HCT116 (cell line): ENCODE measurements around the gene GARIN5A. TPM values are rescaled to one million over a fixed set of nuclear protein-coding genes. Genes with fewer than 3 reads are reported as not detected.

ENCODE experiments used
- ATAC-seq: fragments of 200-7000 bp; cut with Tn5 transposase; 2 replicates; pipeline ENCODE4 v1.9.1; 2020; ENCODE audit warnings: mild to moderate bottlenecking, moderate library complexity
- BruUV-seq: library from RNA; stranded (reverse); fragments of 400-500 nt; replicated peaks from 2 replicates; lab custom pipeline; 2021; lab: Mats Ljungman, UMichigan
- CTCF ChIA-PET: fragments of 300-600 bp; sonication (Branson Sonifier 250); formaldehyde crosslinking; loops from one replicate; lab custom pipeline; 2021; ENCODE audit warnings: antibody characterized with exemption; lab: Charles Lee
- POLR2A ChIA-PET: fragments of 300-600, 350-600 bp; sonication (Branson Sonifier 250); formaldehyde crosslinking; loops from one replicate; lab custom pipeline; 2021; ENCODE audit warnings: antibody characterized with exemption; lab: Charles Lee
- RAD21 ChIA-PET, 2 experiments: fragments of 300-600 bp; sonication (Branson Sonifier 250); formaldehyde crosslinking; loops; one replicate each; lab custom pipeline; 2023; ENCODE audit warnings: low total read pairs in 2 of 2; ENCODE audit not compliant: uncharacterized antibody in 2 of 2, unreplicated experiment in 2 of 2, low non-redundant PET in 1 of 2; lab: Charles Lee
- DNase-seq: peaks from one replicate; pipeline ENCODE4 v3.0.0-alpha.2; 2010; ENCODE audit warnings: low read depth, low spot score
- H2AFZ ChIP-seq: fragments of 200-600 bp; shearing (Covaris generic), sonication (generic); 2 replicates; pipeline ENCODE4 v1.6.1; 2017; ENCODE audit warnings: low read depth, mixed run types, mixed read lengths, antibody characterized with exemption, low read length; ENCODE audit not compliant: poor library complexity, severe bottlenecking
- H3K27ac ChIP-seq: 2 replicates; pipeline ENCODE4 v1.5.1; 2012; ENCODE audit warnings: low read depth, low read length
- H3K27me3 ChIP-seq: fragments of 200-600 bp; sonication (generic); 2 replicates; pipeline ENCODE4 v1.6.1; 2016; ENCODE audit warnings: mixed run types, low read length, mixed read lengths; ENCODE audit not compliant: insufficient read depth
- H3K36me3 ChIP-seq, 2 experiments: fragments of 200-500 bp in 1 of 2; fragments of 200-600 bp in 1 of 2; sonication (Bioruptor generic) in 1 of 2; sonication (generic) in 1 of 2; 2 replicates each; pipeline versions ENCODE4 v1.5.1 to v1.6.1; 2014 to 2016; ENCODE audit warnings: low read length in 2 of 2, inconsistent platforms in 1 of 2, mixed read lengths in 1 of 2, mixed run types in 1 of 2; ENCODE audit not compliant: insufficient read depth in 2 of 2, control insufficient read depth in 1 of 2
- H3K4me1 ChIP-seq, 2 experiments: fragments of 200-600 bp in 1 of 2; sonication (generic) in 1 of 2; 2 replicates each; pipeline versions ENCODE4 v1.5.1 to v1.6.1; 2012 to 2017; ENCODE audit warnings: low read length in 2 of 2, inconsistent platforms in 1 of 2, mild to moderate bottlenecking in 1 of 2, mixed read lengths in 1 of 2, mixed run types in 1 of 2, moderate library complexity in 1 of 2; ENCODE audit not compliant: insufficient read depth in 2 of 2, control insufficient read depth in 1 of 2
- H3K4me2 ChIP-seq: fragments of 200-600 bp; sonication (generic); 2 replicates; pipeline ENCODE4 v1.6.1; 2017; ENCODE audit warnings: mixed run types, low read length, mixed read lengths
- H3K4me3 ChIP-seq, 2 experiments: fragments of 200-600 bp in 1 of 2; sonication (generic) in 1 of 2; replicated peaks in 1 of 2; 2 replicates each; pipeline ENCODE4 v1.5.1; 2011 to 2016; ENCODE audit warnings: low read length in 2 of 2, control low read depth in 1 of 2, low read depth in 1 of 2, mild to moderate bottlenecking in 1 of 2, mixed read lengths in 1 of 2, mixed run types in 1 of 2
- H3K79me2 ChIP-seq: fragments of 200-600 bp; sonication (generic); 2 replicates; pipeline ENCODE4 v1.6.1; 2017; ENCODE audit warnings: mild to moderate bottlenecking, mixed run types, low read length, moderate library complexity, mixed read lengths; ENCODE audit not compliant: insufficient read depth
- H3K9ac ChIP-seq: fragments of 200-600 bp; sonication (generic); 2 replicates; pipeline ENCODE4 v1.6.1; 2016; ENCODE audit warnings: low read length, mixed read lengths
- H3K9me2 ChIP-seq: fragments of 200-600 bp; sonication (generic), shearing (Covaris generic); 2 replicates; pipeline ENCODE4 v1.6.1; 2017; ENCODE audit warnings: mixed run types, mild to moderate bottlenecking, moderate library complexity; ENCODE audit not compliant: insufficient read depth
- H3K9me3 ChIP-seq, 2 experiments: fragments of 200-500 bp in 1 of 2; fragments of 200-600 bp in 1 of 2; sonication (Bioruptor generic) in 1 of 2; sonication (generic) in 1 of 2; 2 replicates each; pipeline ENCODE4 v1.6.1; 2014 to 2017; ENCODE audit warnings: low read length in 2 of 2, mixed read lengths in 2 of 2, inconsistent platforms in 1 of 2, low read depth in 1 of 2, mild to moderate bottlenecking in 1 of 2, mixed run types in 1 of 2, moderate library complexity in 1 of 2; ENCODE audit not compliant: control insufficient read depth in 1 of 2, insufficient read depth in 1 of 2
- H4K20me1 ChIP-seq: fragments of 200-600 bp; sonication (generic), shearing (Covaris generic); 2 replicates; pipeline ENCODE4 v1.6.1; 2017; ENCODE audit warnings: mixed run types, mild to moderate bottlenecking, moderate library complexity; ENCODE audit not compliant: insufficient read depth
- CEBPB ChIP-seq: IDR thresholded peaks from 2 replicates; pipeline ENCODE4 v1.6.1; 2012; ENCODE audit warnings: low read depth
- CTCF ChIP-seq, 3 experiments: fragments of 200-600 bp in 1 of 3; sonication (generic) in 1 of 3; IDR thresholded peaks in 2 of 3; conservative IDR thresholded peaks in 1 of 3; 2 replicates each; pipeline ENCODE4 v1.5.1; 2012 to 2017; ENCODE audit warnings: low read depth in 2 of 3, low read length in 2 of 3, antibody characterized with exemption in 1 of 3, borderline replicate concordance in 1 of 3, control low read depth in 1 of 3, mild to moderate bottlenecking in 1 of 3, mixed read lengths in 1 of 3, mixed run types in 1 of 3, moderate library complexity in 1 of 3; ENCODE audit not compliant: insufficient read depth in 1 of 3
- EZH2 ChIP-seq: fragments of 200-600 bp; sonication (generic); IDR thresholded peaks from 2 replicates; pipeline ENCODE4 v1.6.1; 2017; ENCODE audit warnings: antibody characterized with exemption, mixed run types
- FOSL1 ChIP-seq: IDR thresholded peaks from 2 replicates; pipeline ENCODE4 v1.6.1; 2012; ENCODE audit warnings: low read depth
- POLR2AphosphoS5 ChIP-seq: IDR thresholded peaks from 2 replicates; pipeline ENCODE4 v1.6.1; 2011; ENCODE audit warnings: mild to moderate bottlenecking, low read depth, low read length, moderate library complexity
- SIN3A ChIP-seq: IDR thresholded peaks from 2 replicates; pipeline ENCODE4 v1.6.1; 2012; ENCODE audit warnings: low read depth
- SRF ChIP-seq: IDR thresholded peaks from 2 replicates; pipeline ENCODE4 v1.6.1; 2012; ENCODE audit warnings: low read depth
- TCF7L2 ChIP-seq: IDR thresholded peaks from 2 replicates; pipeline ENCODE4 v1.7.0; 2011; ENCODE audit warnings: borderline replicate concordance, inconsistent platforms; ENCODE audit not compliant: insufficient read depth, insufficient read length; ENCODE audit errors: extremely low read depth
- ZFX ChIP-seq: fragments of 450-650 bp; IDR thresholded peaks from 2 replicates; pipeline ENCODE4 v1.6.1; 2017
- intact Hi-C: fragments of 100-400 bp; cut with micrococcal nuclease; formaldehyde crosslinking; loops from 2 replicates; pipeline ENCODE4 v1.10.0; 2022
- total RNA-seq: library from RNA; stranded (reverse); gene quantifications from one replicate; pipeline ENCODE4 v1.2.1, GENCODE V29; 2021; ENCODE audit not compliant: unreplicated experiment
- TF ChIP-seq, protein P1 (sequence below): IDR thresholded peaks from 2 replicates; pipeline ENCODE4 v1.6.1; 2012; ENCODE audit warnings: low read depth

Gene GARIN5A
- total RNA-seq, 1 experiment from 2014 or later, result 12.2 TPM

- Histone ChIP-seq H3K36me3 (no peaks in the 10 kb centered on the region), H3K4me3 (peak overlapping the region; percentile 39 to 55), H3K4me1 (peaks cover 12 to 27% of the 10 kb centered on the region in 2 experiments), H4K20me1 (no peaks in the 10 kb centered on the region), H3K27me3 (no peaks in the 10 kb centered on the region), H3K79me2 (no peaks in the 10 kb centered on the region), H3K4me2 (peak overlapping the region; percentile 86), H3K9ac (peak overlapping the region; percentile 60; the same call in 1 of the 2 replicates), H3K9me2 (no peaks in the 10 kb centered on the region), H3K9me3 (no peaks in the 10 kb centered on the region), H2AFZ (no peak overlapping the region), H3K27ac (peak overlapping the region; percentile 50)
- intact Hi-C loops, result no loop called here
- BruUV-seq, result TSS peak; percentile 59
- CTCF ChIA-PET, result interaction anchor here (1.3 to 1.7 kb wide), 3 partner anchors 12 to 109 kb away, joined by 6 to 8 read pairs (median 6); no protein-coding TSS in a partner anchor
- RAD21 ChIA-PET, result no interaction called here
- no peak for ATAC-seq
- POLR2A ChIA-PET, result interaction anchor here (1.1 to 1.5 kb wide), 2 partner anchors 9 to 82 kb away, joined by 3 read pairs; partner anchors contain the start of gene POLD1
- DNase-seq, result no peak
- TF ChIP-seq POLR2AphosphoS5 (no peak), FOSL1 (no peak), CEBPB (no peak)
These were observed 10.0 kb downstream of the GARIN5A start for GRCh38 chr19:50466706-50467039.

DNA sequence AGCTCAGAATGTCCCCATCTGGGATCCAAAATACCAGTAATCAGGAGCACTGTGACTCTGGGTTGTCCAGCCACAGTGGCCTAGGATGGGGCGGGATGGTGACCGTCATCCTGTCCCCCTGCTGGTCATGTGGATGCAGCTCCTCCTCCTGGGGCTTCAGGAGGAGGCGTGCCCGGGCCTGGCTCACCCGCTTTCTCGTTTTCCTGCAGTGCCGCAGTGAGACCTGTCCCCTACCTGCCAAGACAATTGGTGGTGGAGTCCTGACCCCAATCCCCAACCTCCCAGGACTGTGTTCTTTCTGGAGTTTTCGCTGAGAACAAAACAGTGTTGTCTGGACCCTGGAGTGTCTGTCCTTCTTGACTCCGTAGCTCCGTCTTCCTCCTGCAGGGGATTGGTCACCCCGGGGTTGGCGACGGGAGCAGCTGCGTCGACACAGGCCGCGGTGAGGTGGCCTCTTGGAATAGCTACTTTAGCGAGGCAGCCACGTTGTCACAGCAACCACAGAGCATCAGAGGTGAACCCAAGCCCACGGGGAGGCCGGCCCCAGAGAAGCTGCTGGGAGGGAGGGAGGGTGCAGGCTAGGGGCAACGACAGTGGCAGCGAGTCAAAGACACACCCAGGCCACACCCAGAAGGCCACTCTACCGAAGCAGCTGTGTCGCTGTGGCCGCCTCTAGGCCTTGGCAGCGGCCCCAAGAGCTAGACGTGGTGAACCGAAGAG, 10.5 kb downstream of the GARIN5A start:
- H3K27me3 ChIP-seq, result no peaks in the 10 kb centered on the region
- H3K36me3 ChIP-seq, result no peaks in the 10 kb centered on the region
- H2AFZ ChIP-seq, result peak overlapping the region; percentile 95
- RAD21 ChIA-PET, result no interaction called here
- POLR2A ChIA-PET, result interaction anchor here (1.1 to 1.5 kb wide), 2 partner anchors 9 to 82 kb away, joined by 3 read pairs; partner anchors contain the start of gene POLD1
- peak; percentile 42 for DNase-seq
- TF ChIP-seq CTCF (IDR thresholded peaks at IDR 0.05 in 2 of 3, conservative IDR thresholded peaks at IDR 0.05 in 1 of 3; ENCODE audit: borderline replicate concordance in 1 of 3, insufficient read depth in 1 of 3, low read depth in 2 of 3, low read length in 2 of 3) (peak in 2 of 3 experiments; percentile 56 to 67; a peak in 4 of 6 replicates), POLR2AphosphoS5 (peak; percentile 46; the same call in 1 of the 2 replicates), SRF (no peak), SIN3A (no peak), EZH2 (no peak), FOSL1 (no peak), ZFX (no peak), TCF7L2 (no peak)
- TF ChIP-seq, protein P1, sequence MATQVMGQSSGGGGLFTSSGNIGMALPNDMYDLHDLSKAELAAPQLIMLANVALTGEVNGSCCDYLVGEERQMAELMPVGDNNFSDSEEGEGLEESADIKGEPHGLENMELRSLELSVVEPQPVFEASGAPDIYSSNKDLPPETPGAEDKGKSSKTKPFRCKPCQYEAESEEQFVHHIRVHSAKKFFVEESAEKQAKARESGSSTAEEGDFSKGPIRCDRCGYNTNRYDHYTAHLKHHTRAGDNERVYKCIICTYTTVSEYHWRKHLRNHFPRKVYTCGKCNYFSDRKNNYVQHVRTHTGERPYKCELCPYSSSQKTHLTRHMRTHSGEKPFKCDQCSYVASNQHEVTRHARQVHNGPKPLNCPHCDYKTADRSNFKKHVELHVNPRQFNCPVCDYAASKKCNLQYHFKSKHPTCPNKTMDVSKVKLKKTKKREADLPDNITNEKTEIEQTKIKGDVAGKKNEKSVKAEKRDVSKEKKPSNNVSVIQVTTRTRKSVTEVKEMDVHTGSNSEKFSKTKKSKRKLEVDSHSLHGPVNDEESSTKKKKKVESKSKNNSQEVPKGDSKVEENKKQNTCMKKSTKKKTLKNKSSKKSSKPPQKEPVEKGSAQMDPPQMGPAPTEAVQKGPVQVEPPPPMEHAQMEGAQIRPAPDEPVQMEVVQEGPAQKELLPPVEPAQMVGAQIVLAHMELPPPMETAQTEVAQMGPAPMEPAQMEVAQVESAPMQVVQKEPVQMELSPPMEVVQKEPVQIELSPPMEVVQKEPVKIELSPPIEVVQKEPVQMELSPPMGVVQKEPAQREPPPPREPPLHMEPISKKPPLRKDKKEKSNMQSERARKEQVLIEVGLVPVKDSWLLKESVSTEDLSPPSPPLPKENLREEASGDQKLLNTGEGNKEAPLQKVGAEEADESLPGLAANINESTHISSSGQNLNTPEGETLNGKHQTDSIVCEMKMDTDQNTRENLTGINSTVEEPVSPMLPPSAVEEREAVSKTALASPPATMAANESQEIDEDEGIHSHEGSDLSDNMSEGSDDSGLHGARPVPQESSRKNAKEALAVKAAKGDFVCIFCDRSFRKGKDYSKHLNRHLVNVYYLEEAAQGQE, result no peak
- H3K9me3 ChIP-seq, result no peaks in the 10 kb centered on the region
- CTCF ChIA-PET, result interaction anchor here (0.7 to 1.7 kb wide), 6 partner anchors 8 to 109 kb away, joined by 3 to 8 read pairs (median 4); no protein-coding TSS in a partner anchor
- intact Hi-C loops, result no loop called here
- no peaks in the 10 kb centered on the region for H3K9me2 ChIP-seq
- peak; percentile 91 for ATAC-seq
- no TSS peak for BruUV-seq
- peak overlapping the region; percentile 50 for H3K27ac ChIP-seq
- no peaks in the 10 kb centered on the region for H3K79me2 ChIP-seq
- H3K9ac ChIP-seq, result peak overlapping the region; percentile 60
- H4K20me1 ChIP-seq, result no peaks in the 10 kb centered on the region
- H3K4me1 ChIP-seq, result peaks cover 12 to 33% of the 10 kb centered on the region in 2 experiments
- peak overlapping the region; percentile 39 to 55 for H3K4me3 ChIP-seq
- peak overlapping the region; percentile 86 for H3K4me2 ChIP-seq
